Measurements from ENCODE around the gene ZNF398.

Gene ZNF398

DNA sequence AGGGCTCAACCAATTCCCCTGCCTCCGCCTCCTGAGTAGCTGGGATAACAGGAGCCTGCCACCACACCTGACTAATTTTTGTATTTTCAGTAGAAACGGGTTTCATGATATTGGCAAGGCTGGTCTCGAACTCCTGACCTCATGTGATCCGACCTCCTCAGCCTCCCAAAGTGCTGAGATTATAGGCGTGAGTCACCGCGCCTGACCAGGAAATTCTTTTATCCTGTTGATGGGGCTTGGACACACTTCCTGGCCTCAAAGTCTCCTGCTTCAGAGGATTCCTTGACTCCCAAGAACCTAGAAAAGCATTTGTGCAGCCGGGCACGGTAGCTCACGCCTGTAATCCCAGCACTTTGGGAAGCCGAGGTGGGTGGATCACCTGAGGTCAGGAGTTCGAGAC lies 37.3 kb upstream of the ZNF398 start:
- no peak for TF ChIP-seq CTCF (conservative IDR thresholded peaks at IDR 0.05)
- no peak overlapping the region for H3K27ac ChIP-seq

GRCh38 chr7:149125189-149125862 lies 21.9 kb upstream of the ZNF398 start:
- peak overlapping the region; percentile 96 for H3K27ac ChIP-seq
- TF ChIP-seq CTCF (conservative IDR thresholded peaks at IDR 0.05): no peak

DNA sequence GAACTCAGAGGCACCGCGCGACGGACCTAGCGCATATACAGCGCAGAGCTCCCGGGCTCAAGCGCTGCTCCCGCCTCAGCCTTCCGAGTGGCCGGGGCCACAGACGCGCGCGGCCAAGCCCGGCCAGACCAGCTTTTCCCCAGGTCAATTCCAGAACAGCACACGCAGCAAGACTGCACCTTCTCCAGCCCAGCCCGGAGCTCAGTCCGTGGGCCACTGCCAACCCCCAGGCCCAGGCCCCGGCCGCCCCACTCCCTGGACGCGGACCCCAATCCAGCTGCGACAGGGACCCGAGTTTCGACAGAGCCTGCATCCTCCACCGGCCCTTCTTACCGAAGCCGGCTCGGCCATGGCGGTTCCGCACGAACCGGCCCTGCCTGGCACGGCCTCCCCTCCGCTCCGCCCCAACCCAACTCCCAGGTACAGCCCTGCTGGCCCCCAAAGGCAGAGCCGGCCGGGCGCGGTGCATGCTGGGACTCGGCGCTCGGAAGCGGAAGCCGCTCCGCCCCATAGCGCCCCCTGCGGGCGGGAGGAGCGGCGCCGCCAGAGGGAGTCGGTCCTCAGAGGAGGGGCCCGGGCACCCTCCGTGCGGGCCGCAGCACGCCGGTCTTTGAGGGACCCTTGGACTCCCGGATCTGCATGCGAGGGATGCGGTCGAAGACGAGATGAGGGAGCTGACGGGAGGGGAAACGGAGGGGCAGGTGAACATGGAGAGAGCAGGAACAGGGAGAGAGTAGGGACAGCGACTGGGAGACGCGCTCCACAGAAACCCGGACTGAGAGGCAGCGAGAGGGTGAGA lies 21.2 kb upstream of the ZNF398 start, which contains the start of gene ZNF425:
Gene ZNF425, minus strand, starts transcription at position 462 of the 799 bp plus-strand sequence. Its CDS starts 111 bp downstream, at position 351.
- peak; percentile 99 for TF ChIP-seq CTCF (conservative IDR thresholded peaks at IDR 0.05)
- peak within 1 kb of the TSS; percentile 96 for H3K27ac ChIP-seq

DNA sequence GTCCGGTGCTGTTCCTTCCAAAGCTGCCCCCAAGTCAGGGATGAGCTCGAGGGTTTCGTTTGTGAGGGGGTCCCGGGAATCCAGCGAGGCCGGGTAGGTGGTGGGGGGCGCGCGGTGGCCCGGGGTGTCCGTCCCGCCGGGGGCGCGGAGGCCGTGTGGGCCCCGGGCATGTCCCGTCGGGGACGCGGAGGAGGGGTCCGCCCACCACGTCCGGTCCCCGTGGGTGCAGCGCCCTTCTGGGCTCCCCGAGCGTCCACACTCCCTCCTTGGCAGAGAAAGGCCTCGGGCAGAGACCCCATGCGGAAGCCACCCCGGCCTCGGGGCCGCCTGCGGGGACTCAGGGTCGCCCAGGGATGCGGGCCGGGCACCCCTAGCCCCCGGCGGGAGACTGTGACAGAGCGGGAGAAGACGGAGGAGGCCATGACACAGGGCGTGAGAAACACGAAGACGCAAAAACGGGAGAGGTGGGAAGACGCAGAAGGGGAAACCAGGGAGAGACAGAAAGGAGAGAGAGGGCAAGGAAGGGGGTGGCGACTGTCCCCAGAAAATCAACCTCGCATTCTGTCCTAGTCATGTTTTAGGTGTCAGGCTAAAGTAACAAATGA lies 20.5 kb upstream of the ZNF398 start:
- peak overlapping the region; percentile 96 for H3K27ac ChIP-seq
- TF ChIP-seq CTCF (conservative IDR thresholded peaks at IDR 0.05): no peak

- TF ChIP-seq CTCF (conservative IDR thresholded peaks at IDR 0.05): no peak
- H3K27ac ChIP-seq: no peak overlapping the region
Measured at GRCh38 chr7:149130572-149131198, 16.6 kb upstream of the ZNF398 start.

DNA sequence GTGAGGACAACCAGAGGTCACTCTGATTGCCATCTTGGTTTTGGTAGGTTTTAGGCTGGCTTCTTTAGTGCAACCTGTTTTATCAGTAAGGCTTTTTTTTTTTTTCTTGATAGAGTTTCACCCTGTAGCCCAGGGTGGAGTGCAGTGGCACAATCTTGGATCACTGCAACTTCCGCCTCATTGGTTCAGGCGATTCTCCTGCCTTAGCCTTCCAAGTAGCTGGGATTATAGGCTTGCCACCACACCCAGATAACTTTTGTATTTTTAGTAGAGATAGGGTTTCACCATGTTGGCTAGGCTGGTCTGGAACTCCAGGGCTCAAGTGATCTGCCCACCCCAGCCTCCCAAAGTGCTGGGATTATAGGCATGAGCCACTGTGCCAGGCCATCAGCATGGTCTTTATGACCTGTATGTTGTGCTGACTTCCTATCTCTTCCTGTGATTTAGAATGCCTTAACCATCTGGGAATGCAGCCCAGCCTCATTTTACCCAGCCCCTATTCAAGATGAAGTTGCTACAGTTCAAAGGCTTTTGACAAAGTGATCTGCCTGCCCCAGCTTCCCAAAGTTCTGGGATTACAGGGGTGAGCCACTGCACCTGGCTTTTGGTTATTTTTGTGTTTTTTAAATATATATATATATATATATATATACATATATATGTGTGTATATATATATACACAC lies 14.1 kb upstream of the ZNF398 start:
- no peak for TF ChIP-seq CTCF (conservative IDR thresholded peaks at IDR 0.05)
- H3K27ac ChIP-seq: no peak overlapping the region

Data from VCaP (cell line).